HG03521 (cell line): ENCODE measurements around the gene OR1B1.
"Not testable (repeated sequence)": the region's sequence is repeated elsewhere in the genome, so short reads cannot be mapped to it uniquely, and the experiment has no call there.

Experiments used
- ATAC-seq: cut with Tn5 transposase; IDR thresholded peaks from one replicate; pipeline ENCODE4 v1.9.1; 2021; ENCODE audit warnings: mild to moderate bottlenecking, moderate library complexity; ENCODE audit not compliant: unreplicated experiment

Gene OR1B1

DNA sequence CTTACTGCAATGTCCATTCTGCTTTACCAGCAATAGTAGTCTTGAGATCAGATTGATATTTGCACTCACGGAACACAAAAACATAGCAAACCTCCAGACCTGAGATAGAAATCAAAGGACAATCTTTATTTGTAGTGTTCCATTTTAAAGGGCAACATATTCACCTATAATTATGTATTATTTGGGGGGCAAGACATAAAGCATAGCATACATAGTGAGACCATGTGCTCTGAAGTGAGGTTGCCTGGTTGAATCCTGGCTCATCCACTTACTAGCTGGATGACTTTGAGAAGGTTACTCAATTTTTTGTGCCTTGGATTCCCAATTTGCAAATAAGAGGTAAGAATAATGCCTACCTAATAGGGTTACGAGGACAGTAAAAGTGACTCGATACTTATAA is at the start of gene OR1B1:
OR1B1 (minus strand) TSS at position 101 of the 400 bp plus-strand sequence.
- no peak for ATAC-seq

DNA sequence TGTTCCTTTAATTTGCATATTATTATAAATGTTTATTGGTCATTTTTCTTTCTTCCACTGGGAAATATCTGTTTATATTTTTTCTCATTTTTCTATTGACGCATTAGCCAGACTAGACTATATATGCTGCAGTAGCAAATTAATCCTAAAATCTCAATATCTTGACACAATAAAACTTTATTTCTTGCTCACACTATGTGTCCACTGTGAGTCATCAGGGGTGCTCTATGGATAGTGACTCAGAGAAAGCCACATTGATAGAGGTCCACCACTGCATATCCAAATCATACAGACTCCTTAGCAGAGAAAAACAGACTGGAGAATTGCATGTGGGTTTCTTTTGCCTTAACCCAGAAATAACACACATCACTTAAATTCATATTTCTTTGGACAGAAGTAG is 38.3 kb upstream of the OR1B1 start:
- no peak for ATAC-seq

GRCh38 chr9:122684851-122685250 is 27.4 kb upstream of the OR1B1 start:
- ATAC-seq = no peak

DNA sequence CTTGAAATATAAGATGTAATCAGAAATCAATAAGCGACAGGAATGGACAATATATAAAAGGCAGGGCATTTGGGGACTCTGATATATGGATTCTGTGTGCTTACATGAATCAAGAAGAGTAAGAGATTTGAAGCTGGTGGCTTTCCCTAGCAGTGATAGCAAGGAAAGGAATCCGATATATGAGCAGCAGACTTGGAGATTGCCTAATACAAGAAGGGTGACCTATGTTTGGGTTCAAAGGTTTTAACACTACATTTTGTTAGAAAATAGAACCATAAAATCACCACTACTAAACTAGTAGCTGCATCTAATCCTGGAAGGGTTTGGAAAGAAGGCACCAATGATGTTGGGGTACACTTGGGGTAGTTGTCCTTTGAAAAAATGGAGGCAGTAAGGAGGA is 15.1 kb upstream of the OR1B1 start:
- ATAC-seq = no peak

- ATAC-seq = no peak
Observed at GRCh38 chr9:122661416-122661815, 4.0 kb upstream of the OR1B1 start, which contains the start of gene OR1L1. TSS of gene OR1L1 (plus strand) at chr9:122661716. CDS start at chr9:122661716, 0 bp downstream.

GRCh38 chr9:122656378-122656777 is 1.0 kb downstream of the OR1B1 start:
- ATAC-seq = no peak

DNA sequence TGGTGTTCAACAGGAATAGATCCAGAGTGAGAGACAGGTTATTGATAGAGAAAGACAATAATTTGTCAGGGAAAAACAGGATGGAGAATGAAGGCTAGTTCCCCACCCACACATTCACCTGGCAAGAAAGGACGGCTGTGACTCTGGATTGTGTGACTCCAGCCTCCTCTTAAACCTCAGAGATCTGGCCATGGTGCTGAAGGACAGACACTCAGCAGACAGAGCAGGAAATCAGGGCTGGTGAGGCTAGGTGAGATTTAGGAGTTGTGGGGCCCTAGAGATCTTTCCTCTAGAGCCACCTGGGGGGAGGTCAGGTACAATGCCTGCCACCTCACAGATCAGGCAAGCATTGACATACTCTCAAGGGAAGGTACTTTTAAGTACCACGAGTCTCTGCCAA is 15.2 kb downstream of the OR1B1 start:
- ATAC-seq = no peak

- ATAC-seq = no peak
Observed at GRCh38 chr9:122619996-122620395, 37.4 kb downstream of the OR1B1 start.

GRCh38 chr9:122614362-122614761 is 43.1 kb downstream of the OR1B1 start, which contains the start of gene OR1Q1:
TSS of gene OR1Q1 (plus strand) at chr9:122614738. CDS start at chr9:122614738, 0 bp downstream.
- no peak for ATAC-seq

- no peak for ATAC-seq
Observed at GRCh38 chr9:122609804-122610203, 47.6 kb downstream of the OR1B1 start.

GRCh38 chr9:122606587-122606986 is 50.8 kb downstream of the OR1B1 start:
- ATAC-seq = no peak

DNA sequence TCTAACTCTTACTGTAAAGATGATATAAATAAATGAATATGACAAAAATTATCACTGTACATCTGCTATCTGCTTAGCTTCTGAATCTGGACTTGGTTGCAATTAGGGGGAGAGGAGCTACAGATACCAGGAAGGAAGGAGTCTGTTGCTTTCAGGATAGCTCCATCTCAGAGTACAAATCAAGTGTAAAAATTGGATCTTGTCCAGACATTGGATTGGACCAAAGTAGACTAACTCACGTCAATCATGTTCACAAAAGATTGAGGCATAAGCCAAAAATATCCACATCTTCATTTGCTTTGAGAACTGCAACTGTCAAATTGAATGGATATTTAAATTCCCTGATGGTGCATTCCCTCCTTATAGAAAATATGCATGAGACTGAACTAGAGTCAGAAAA is 51.7 kb downstream of the OR1B1 start:
- no peak for ATAC-seq

- ATAC-seq = not testable (repeated sequence)
Observed at GRCh38 chr9:122583284-122583683, 74.1 kb downstream of the OR1B1 start, which contains the start of gene OR1L8. TSS of gene OR1L8 (minus strand) at chr9:122583384. CDS start at chr9:122568477, 14,907 bp downstream.

GRCh38 chr9:122580360-122580759 is 77.1 kb downstream of the OR1B1 start:
- no peak for ATAC-seq

DNA sequence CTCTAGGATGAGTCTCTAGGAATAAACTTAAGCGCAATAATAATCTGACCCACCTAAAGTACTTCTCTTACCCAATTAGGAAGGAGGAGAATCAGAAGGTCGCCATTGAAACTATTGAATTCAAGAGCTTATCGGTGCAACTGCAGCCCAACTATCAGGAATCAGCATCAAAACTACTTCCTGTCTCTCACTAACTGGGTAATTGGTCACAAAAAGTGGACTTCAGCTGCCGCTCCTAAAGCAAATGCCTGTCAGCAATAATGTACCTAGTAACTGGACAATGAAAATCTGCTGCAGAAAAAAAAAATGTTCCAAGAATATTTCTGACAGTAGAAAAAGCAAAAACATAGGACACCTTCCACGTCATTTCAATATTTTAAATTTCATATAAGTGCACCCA is 77.6 kb downstream of the OR1B1 start:
- ATAC-seq = no peak
